SK-N-SH (cell line): ENCODE measurements around the gene ACTL10. TPM values are rescaled to one million over a fixed set of nuclear protein-coding genes. Genes with fewer than 3 reads are reported as not detected.

ENCODE experiments used
- CTCF ChIA-PET: fragments of 300-600, 350-600 bp; formaldehyde crosslinking; extraction: SDS; loops from one replicate; lab custom pipeline; 2021; lab: Yijun Ruan, JAX
- POLR2A ChIA-PET: fragments of 350-600 bp; sonication (Branson Sonifier 250); formaldehyde crosslinking; extraction: SDS; loops from one replicate; lab custom pipeline; 2020; ENCODE audit warnings: antibody characterized with exemption, inconsistent platforms; lab: Yijun Ruan, JAX
- DNase-seq: peaks from one replicate; pipeline ENCODE4 v3.0.0; 2012
- H2AFZ ChIP-seq: fragments of 200-600 bp; sonication (generic); 2 replicates; pipeline ENCODE4 v1.8.1; 2016; ENCODE audit warnings: antibody characterized with exemption, mild to moderate bottlenecking, low read depth
- H3F3A ChIP-seq: fragments of 200-600 bp; sonication (generic); replicated peaks from 2 replicates; pipeline ENCODE3; 2016; ENCODE audit warnings: antibody characterized with exemption, mild to moderate bottlenecking; ENCODE audit not compliant: insufficient read depth
- H3K27ac ChIP-seq, 2 experiments: fragments of 200-500 bp in 1 of 2; fragments of 200-600 bp in 1 of 2; sonication (Bioruptor generic) in 1 of 2; sonication (generic), shearing (Covaris generic) in 1 of 2; 2 replicates each; pipeline versions ENCODE4 v1.5.1 to v1.6.1; 2014 to 2016; ENCODE audit warnings: low read depth in 2 of 2, inconsistent platforms in 1 of 2, low read length in 1 of 2, mild to moderate bottlenecking in 1 of 2, mixed read lengths in 1 of 2
- H3K27me3 ChIP-seq: fragments of 200-600 bp; sonication (generic), shearing (Covaris generic); 2 replicates; pipeline ENCODE4 v1.6.1; 2016; ENCODE audit warnings: mixed run types; ENCODE audit not compliant: insufficient read depth
- H3K36me3 ChIP-seq, 2 experiments: fragments of 200-500 bp in 1 of 2; fragments of 200-600 bp in 1 of 2; sonication (Bioruptor generic) in 1 of 2; sonication (generic) in 1 of 2; replicated peaks in 1 of 2; 2 replicates each; pipeline versions ENCODE3 to v1.5.1; 2014 to 2016; ENCODE audit warnings: low read length in 1 of 2, mild to moderate bottlenecking in 1 of 2; ENCODE audit not compliant: insufficient read depth in 2 of 2, control insufficient read depth in 1 of 2
- H3K4me1 ChIP-seq, 2 experiments: fragments of 200-500 bp in 1 of 2; fragments of 200-600 bp in 1 of 2; sonication (Bioruptor generic) in 1 of 2; sonication (generic), shearing (Covaris generic) in 1 of 2; 2 replicates each; pipeline versions ENCODE4 v1.5.1 to v1.6.1; 2014 to 2016; ENCODE audit warnings: low read depth in 1 of 2, low read length in 1 of 2, mixed run types in 1 of 2; ENCODE audit not compliant: insufficient read depth in 2 of 2, control insufficient read depth in 1 of 2
- H3K4me2 ChIP-seq: fragments of 200-600 bp; sonication (generic), shearing (Covaris generic); 2 replicates; pipeline ENCODE4 v1.6.1; 2017; ENCODE audit warnings: mixed run types
- H3K4me3 ChIP-seq, 2 experiments: fragments of 200-500 bp in 1 of 2; fragments of 200-600 bp in 1 of 2; sonication (Bioruptor generic) in 1 of 2; sonication (generic), shearing (Covaris generic) in 1 of 2; 2 replicates each; pipeline versions ENCODE4 v1.5.1 to v1.8.1; 2014 to 2016; ENCODE audit warnings: low read depth in 2 of 2, inconsistent platforms in 1 of 2, low read length in 1 of 2, mild to moderate bottlenecking in 1 of 2, mixed read lengths in 1 of 2, moderate library complexity in 1 of 2
- H3K79me2 ChIP-seq: fragments of 200-600 bp; sonication (generic); 2 replicates; pipeline ENCODE4 v1.8.1; 2017; ENCODE audit warnings: mild to moderate bottlenecking; ENCODE audit not compliant: insufficient read depth
- H3K9ac ChIP-seq: fragments of 200-600 bp; sonication (generic); 2 replicates; pipeline ENCODE4 v1.6.1; 2017; ENCODE audit warnings: mixed run types
- H3K9me2 ChIP-seq: fragments of 200-600 bp; sonication (generic); 2 replicates; pipeline ENCODE4 v1.6.1; 2017; ENCODE audit warnings: mixed run types
- H3K9me3 ChIP-seq: fragments of 200-600 bp; sonication (generic); 2 replicates; pipeline ENCODE4 v1.6.1; 2017; ENCODE audit warnings: mixed run types, mild to moderate bottlenecking, moderate library complexity
- H4K20me1 ChIP-seq: fragments of 200-600 bp; sonication (generic); 2 replicates; pipeline ENCODE4 v1.6.1; 2017; ENCODE audit warnings: mild to moderate bottlenecking, mixed run types; ENCODE audit not compliant: insufficient read depth
- CTCF ChIP-seq: fragments of 200-600 bp; sonication (generic); IDR thresholded peaks from 2 replicates; pipeline ENCODE4 v1.6.1; 2017; ENCODE audit warnings: antibody characterized with exemption, mild to moderate bottlenecking, moderate library complexity
- ELF1 ChIP-seq: IDR thresholded peaks from 2 replicates; pipeline ENCODE4 v1.4.0; 2012
- EP300 ChIP-seq, 2 experiments: IDR thresholded peaks; 2 replicates each; pipeline versions ENCODE4 v1.4.0 to v1.6.1; 2012; ENCODE audit warnings: borderline replicate concordance in 1 of 2, low read depth in 1 of 2, low read length in 1 of 2
- FOSL2 ChIP-seq: IDR thresholded peaks from 2 replicates; pipeline ENCODE4 v1.4.0; 2012; ENCODE audit warnings: low read depth, mild to moderate bottlenecking, moderate library complexity, borderline replicate concordance
- FOXJ3 ChIP-seq: sonication (generic); formaldehyde crosslinking; IDR thresholded peaks from 2 replicates; pipeline ENCODE4 v1.5.1; 2020; ENCODE audit warnings: mild to moderate bottlenecking, missing genetic modification reagents
- FOXM1 ChIP-seq: IDR thresholded peaks from 2 replicates; pipeline ENCODE4 v1.4.0; 2012; ENCODE audit warnings: low read depth, mild to moderate bottlenecking
- GATA2 ChIP-seq: sonication (generic); formaldehyde crosslinking; IDR thresholded peaks from 2 replicates; pipeline ENCODE4 v1.5.0; 2020; ENCODE audit warnings: mild to moderate bottlenecking, missing genetic modification reagents
- JUND ChIP-seq: IDR thresholded peaks from 2 replicates; pipeline ENCODE4 v1.4.0; 2012
- MAX ChIP-seq: IDR thresholded peaks from 2 replicates; pipeline ENCODE4 v1.4.0; 2012; ENCODE audit warnings: low read depth
- MXI1 ChIP-seq: IDR thresholded peaks from 2 replicates; pipeline ENCODE4 v1.6.1; 2012; ENCODE audit warnings: mild to moderate bottlenecking, low read depth, low read length, improper control_type of control experiment
- RAD21 ChIP-seq: IDR thresholded peaks from 2 replicates; pipeline ENCODE4 v1.6.1; 2012; ENCODE audit warnings: mild to moderate bottlenecking, low read length
- SMC3 ChIP-seq: IDR thresholded peaks from 2 replicates; pipeline ENCODE4 v1.6.1; 2012; ENCODE audit warnings: low read depth, low read length, improper control_type of control experiment
- TAF1 ChIP-seq: IDR thresholded peaks from 2 replicates; pipeline ENCODE4 v1.6.1; 2012; ENCODE audit warnings: low read depth, mild to moderate bottlenecking, low read length, moderate library complexity, borderline replicate concordance
- TCF12 ChIP-seq: IDR thresholded peaks from 2 replicates; pipeline ENCODE4 v1.4.0; 2012
- TEAD4 ChIP-seq: IDR thresholded peaks from 2 replicates; pipeline ENCODE4 v1.4.0; 2012; ENCODE audit warnings: mild to moderate bottlenecking, borderline replicate concordance; ENCODE audit not compliant: insufficient read depth
- YY1 ChIP-seq: IDR thresholded peaks from 2 replicates; pipeline ENCODE4 v1.4.0; 2012; ENCODE audit warnings: low read depth, mild to moderate bottlenecking
- WGBS: methylation state at CpG from one replicate; pipeline ENCODE4 v1.1.6; 2017; ENCODE audit warnings: low lambda C conversion rate; 5-methylcytosine and 5-hydroxymethylcytosine counted together
- polyA plus RNA-seq, 3 experiments: library from polyadenylated mRNA; depleted of rRNA; stranded (reverse); fragments of >200 nt; gene quantifications; 2 replicates each; pipeline ENCODE4 v1.2.3, GENCODE V29; 2012
- TF ChIP-seq, protein P1 (sequence below): fragments of 150-350 bp; IDR thresholded peaks from 2 replicates; pipeline ENCODE4 v1.6.1; 2017; ENCODE audit warnings: antibody characterized with exemption, low read length, low read depth, borderline replicate concordance
- TF ChIP-seq, protein P2 (sequence below): IDR thresholded peaks from 2 replicates; pipeline ENCODE4 v1.4.0; 2012; ENCODE audit warnings: low read depth, borderline replicate concordance
- TF ChIP-seq, protein P3 (sequence below): IDR thresholded peaks from 2 replicates; pipeline ENCODE4 v1.4.0; 2012; ENCODE audit warnings: low read depth, borderline replicate concordance

ACTL10 gene
- polyA plus RNA-seq, 1 of the 3 experiments (the other 2 are of a cell fraction), result 0.25 TPM

DNA sequence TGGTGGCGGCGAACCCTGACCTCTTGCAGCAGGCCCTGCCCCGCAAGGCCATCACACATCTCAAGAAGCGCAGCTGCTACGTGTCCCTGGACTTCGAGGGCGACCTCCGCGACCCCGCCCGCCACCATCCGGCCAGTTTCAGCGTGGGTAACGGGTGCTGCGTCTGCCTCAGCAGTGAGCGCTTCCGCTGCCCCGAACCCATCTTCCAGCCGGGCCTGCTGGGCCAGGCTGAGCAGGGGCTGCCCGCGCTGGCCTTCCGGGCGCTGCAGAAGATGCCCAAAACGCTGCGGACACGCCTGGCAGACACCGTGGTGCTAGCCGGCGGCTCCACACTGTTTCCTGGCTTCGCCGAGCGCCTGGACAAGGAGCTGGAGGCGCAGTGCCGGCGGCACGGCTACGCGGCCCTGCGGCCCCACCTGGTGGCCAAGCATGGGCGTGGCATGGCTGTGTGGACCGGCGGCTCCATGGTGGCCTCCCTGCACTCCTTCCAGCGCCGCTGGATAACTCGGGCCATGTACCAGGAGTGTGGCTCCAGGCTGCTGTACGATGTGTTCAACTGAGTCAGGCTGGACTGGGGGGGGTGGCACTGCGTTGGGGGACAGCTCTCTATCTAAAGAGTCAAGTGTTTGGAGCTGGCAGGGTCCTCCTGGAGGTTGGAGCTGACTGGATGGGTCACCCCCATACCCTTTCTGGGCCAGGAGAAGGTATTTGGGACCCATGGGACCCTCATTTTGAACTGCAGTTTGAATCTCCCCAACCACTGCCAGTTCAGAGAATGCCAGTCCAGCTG is 1.1 kb downstream of the ACTL10 start (continued):
- TF ChIP-seq MAX, result peak; percentile 72; the same call in 1 of the 2 replicates
- TF ChIP-seq MXI1, result peak; percentile 18; the same call in 1 of the 2 replicates
- TF ChIP-seq RAD21, result peak; percentile 86
- no peak for TF ChIP-seq TAF1
- TF ChIP-seq EP300 (IDR thresholded peaks at IDR 0.05; ENCODE audit: borderline replicate concordance in 1 of 2, low read depth in 1 of 2, low read length in 1 of 2), result no peak
- peak; percentile 66 for TF ChIP-seq CTCF
- peak; percentile 79 for TF ChIP-seq SMC3

- Histone ChIP-seq H3K27me3 (no peaks in the 10 kb centered on the region), H3F3A (peaks cover 25% of the 10 kb centered on the region), H4K20me1 (0 out of 2 replicates have a peak, but pooled peaks cover 4% of the 10 kb centered on the region), H3K4me2 (no peak overlapping the region), H3K79me2 (peaks cover 10% of the 10 kb centered on the region; the same call in 1 of the 2 replicates), H3K4me1 (peaks cover 8 to 49% of the 10 kb centered on the region in 2 experiments; a peak in 2 of 4 replicates), H2AFZ (no peak overlapping the region), H3K4me3 (no peak overlapping the region), H3K9me2 (no peaks in the 10 kb centered on the region), H3K27ac (no peak overlapping the region), H3K9ac (no peak overlapping the region), H3K36me3 (peaks cover 8 to 17% of the 10 kb centered on the region in 2 experiments), H3K9me3 (no peaks in the 10 kb centered on the region)
- WGBS, result 87% methylated on average over 12 of the region's 13 CpGs
- ChIA-PET POLR2A (interaction anchor here (0.8 to 1.2 kb wide), 5 partner anchors 15 to 225 kb away, joined by 3 read pairs; partner anchors contain the start of genes CBFA2T2 and SNTA1), CTCF (interaction anchor here (0.6 to 10.6 kb wide), 48 partner anchors 10 to 766 kb away, joined by 3 to 114 read pairs (median 4); partner anchors contain the start of genes CBFA2T2, CDK5RAP1, PXMP4 and SNTA1)
- DNase-seq, result no peak
- TF ChIP-seq TAF1 (no peak), YY1 (no peak), FOSL2 (no peak), TCF12 (no peak), ELF1 (no peak), TEAD4 (no peak), GATA2 (CRISPR knock-in tag) (no peak), FOXJ3 (CRISPR knock-in tag) (no peak), JUND (no peak), CTCF (no peak), FOXM1 (no peak), EP300 (IDR thresholded peaks at IDR 0.05; ENCODE audit: borderline replicate concordance in 1 of 2, low read depth in 1 of 2, low read length in 1 of 2) (no peak)
- TF ChIP-seq, protein P1, sequence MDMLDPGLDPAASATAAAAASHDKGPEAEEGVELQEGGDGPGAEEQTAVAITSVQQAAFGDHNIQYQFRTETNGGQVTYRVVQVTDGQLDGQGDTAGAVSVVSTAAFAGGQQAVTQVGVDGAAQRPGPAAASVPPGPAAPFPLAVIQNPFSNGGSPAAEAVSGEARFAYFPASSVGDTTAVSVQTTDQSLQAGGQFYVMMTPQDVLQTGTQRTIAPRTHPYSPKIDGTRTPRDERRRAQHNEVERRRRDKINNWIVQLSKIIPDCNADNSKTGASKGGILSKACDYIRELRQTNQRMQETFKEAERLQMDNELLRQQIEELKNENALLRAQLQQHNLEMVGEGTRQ, result no peak
- TF ChIP-seq, protein P2, sequence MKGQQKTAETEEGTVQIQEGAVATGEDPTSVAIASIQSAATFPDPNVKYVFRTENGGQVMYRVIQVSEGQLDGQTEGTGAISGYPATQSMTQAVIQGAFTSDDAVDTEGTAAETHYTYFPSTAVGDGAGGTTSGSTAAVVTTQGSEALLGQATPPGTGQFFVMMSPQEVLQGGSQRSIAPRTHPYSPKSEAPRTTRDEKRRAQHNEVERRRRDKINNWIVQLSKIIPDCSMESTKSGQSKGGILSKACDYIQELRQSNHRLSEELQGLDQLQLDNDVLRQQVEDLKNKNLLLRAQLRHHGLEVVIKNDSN, result no peak
- TF ChIP-seq, protein P3, sequence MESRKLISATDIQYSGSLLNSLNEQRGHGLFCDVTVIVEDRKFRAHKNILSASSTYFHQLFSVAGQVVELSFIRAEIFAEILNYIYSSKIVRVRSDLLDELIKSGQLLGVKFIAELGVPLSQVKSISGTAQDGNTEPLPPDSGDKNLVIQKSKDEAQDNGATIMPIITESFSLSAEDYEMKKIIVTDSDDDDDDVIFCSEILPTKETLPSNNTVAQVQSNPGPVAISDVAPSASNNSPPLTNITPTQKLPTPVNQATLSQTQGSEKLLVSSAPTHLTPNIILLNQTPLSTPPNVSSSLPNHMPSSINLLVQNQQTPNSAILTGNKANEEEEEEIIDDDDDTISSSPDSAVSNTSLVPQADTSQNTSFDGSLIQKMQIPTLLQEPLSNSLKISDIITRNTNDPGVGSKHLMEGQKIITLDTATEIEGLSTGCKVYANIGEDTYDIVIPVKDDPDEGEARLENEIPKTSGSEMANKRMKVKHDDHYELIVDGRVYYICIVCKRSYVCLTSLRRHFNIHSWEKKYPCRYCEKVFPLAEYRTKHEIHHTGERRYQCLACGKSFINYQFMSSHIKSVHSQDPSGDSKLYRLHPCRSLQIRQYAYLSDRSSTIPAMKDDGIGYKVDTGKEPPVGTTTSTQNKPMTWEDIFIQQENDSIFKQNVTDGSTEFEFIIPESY, result no peak
Measured at GRCh38 chr20:33668466-33669155, 1.9 kb downstream of the ACTL10 start.
